GM12873 (cell line): ENCODE results near the gene NBDY.

Experiments used
- TF ChIP-seq, protein P1 (sequence below): IDR thresholded peaks from 2 replicates; pipeline ENCODE4 v1.5.1; 2012; ENCODE audit warnings: low read depth, mild to moderate bottlenecking, moderate library complexity, low read length, control low read depth; ENCODE audit not compliant: insufficient read depth; ENCODE audit errors: missing control alignments

The NBDY gene

DNA sequence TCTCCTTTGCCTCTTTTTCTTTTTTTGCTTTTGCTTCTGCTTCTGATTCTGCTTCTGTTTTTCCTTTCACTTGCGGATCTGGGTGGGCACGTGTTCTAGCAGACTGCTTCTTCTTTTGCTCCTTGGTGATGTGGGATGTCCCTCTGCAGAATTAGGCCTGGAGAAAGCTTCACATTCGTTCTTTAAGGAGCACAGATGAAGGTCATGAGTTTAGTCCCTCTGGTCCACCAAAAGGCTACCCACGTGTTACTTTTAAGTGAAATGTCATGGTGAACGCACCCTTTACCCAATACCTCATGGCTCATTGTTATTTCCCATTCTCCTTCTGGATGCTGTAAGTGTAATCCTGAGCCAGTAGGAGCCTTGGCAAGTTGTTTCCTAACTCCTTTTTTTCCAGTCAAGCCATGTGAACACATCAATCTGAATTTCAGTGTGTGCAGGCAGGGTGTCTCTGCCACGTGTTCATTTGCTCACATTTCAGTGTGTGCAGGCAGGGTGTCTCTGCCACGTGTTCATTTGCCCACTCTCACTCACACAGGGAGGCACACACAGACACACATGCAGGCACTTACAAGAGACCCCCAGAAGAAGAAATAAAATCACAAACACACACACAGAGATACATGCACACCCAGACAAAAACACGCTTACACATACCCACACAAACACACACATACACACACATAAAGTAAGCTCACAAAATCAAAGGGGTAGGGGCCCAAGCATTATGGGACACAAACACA, 36.9 kb downstream of the NBDY start:
- TF ChIP-seq, protein P1, sequence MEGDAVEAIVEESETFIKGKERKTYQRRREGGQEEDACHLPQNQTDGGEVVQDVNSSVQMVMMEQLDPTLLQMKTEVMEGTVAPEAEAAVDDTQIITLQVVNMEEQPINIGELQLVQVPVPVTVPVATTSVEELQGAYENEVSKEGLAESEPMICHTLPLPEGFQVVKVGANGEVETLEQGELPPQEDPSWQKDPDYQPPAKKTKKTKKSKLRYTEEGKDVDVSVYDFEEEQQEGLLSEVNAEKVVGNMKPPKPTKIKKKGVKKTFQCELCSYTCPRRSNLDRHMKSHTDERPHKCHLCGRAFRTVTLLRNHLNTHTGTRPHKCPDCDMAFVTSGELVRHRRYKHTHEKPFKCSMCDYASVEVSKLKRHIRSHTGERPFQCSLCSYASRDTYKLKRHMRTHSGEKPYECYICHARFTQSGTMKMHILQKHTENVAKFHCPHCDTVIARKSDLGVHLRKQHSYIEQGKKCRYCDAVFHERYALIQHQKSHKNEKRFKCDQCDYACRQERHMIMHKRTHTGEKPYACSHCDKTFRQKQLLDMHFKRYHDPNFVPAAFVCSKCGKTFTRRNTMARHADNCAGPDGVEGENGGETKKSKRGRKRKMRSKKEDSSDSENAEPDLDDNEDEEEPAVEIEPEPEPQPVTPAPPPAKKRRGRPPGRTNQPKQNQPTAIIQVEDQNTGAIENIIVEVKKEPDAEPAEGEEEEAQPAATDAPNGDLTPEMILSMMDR = no peak

DNA sequence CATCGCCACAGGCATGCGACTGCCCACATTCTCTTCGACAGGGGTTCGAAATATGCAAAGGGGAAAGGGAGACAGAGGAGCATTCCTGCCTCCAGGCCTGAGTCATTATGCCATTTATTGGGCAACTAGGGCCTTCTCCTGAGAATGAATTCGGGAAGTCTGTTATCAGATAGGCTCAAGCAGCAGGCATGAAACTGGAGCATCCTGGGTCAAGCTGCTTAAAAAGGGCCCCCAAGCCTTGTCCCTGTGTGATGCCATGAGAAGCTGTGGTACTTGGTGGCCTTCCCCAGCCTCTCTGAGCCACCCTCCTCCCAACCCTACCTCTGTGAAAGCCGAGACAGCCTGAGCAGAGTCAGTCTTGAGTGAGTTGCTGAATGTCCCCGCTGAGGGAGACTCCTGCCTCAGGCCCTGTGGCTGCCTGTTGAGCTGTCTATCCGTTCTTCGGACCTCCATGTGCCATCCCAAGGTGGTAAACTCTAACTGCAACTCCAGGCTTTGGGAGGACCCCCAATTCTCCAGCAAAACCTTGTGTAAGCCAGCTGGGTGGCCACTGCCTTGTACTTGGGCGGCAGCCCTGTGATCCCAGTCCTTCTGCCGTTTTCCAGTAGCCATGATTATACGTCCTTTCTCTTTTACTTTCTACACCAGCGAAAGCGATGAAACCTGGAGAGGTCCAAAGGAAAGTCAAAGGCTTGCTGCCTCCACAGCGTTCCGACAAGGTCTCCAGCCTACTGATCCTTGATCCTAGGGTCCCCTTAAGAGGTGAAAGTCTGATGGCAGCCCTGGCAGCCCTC, 37.7 kb downstream of the NBDY start:
- TF ChIP-seq, protein P1 = no peak

DNA sequence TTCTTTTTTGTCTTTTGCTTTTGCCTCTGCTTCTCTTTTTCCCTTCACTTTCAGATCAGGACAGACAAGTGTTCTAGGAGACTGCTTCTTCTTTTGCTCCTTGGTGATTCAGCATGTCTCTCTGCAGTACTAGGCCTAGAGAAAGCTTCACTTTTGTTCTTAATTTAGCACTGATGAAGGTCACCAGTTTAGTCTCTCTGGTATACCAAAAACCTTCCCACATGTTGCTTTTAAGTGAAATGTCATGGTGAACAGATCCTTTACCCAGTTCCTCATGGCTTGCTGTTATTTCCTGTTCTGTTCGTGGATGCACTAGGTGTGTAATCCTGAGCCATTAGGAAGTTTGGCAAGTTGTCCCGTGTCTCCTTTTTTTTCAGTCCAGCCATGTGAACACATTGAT, 53.3 kb downstream of the NBDY start:
- TF ChIP-seq, protein P1 = no peak

DNA sequence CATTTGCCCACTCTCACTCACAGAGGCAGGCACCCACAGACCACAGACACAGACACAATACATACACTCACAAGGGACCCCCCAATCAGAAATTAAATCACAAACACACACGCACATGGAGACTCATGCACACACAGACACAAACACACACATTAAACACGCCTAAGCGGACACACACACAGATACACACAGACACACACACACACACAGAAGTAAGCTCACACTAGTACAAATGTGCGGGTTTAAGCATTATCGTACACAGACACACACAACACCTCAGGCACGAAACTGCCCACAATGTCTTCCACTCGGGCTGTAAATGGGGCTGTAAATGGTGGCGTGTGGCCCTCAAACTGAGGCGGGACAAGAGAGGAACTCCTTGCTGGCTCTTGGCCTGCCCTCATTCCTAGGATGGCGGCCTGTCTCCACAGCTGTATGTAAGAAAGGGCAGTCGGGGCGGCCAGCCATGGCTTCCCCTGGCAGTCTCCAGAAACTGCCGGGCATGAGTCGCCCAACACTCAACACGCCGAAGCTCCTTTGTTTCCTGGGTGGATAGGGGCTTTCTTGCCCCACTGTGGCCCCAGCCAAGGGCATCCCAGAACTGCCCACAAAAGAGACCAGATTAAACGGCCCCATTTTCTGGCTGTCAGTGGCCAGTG, 53.9 kb downstream of the NBDY start:
- TF ChIP-seq, protein P1 = no peak

DNA sequence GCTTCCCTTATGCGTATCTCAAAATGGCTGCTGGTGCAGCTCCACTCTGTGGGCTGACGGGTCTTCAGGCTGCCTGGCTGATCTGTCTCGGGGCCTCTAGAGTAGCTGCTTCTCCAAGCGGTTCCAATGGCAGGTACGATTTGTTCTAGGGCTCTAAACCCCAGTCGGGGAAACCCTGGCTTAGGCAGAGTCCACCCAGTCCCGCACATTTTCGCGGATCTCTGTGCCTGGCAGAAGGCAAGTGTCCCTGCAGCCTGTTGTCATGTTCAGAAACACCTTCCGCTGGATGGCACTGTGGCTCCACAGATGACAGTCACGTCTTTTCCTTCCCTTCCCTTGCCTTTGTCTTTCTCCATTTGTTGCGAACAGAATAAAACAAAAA, 54.4 kb downstream of the NBDY start:
- TF ChIP-seq, protein P1 = peak; percentile 60

DNA sequence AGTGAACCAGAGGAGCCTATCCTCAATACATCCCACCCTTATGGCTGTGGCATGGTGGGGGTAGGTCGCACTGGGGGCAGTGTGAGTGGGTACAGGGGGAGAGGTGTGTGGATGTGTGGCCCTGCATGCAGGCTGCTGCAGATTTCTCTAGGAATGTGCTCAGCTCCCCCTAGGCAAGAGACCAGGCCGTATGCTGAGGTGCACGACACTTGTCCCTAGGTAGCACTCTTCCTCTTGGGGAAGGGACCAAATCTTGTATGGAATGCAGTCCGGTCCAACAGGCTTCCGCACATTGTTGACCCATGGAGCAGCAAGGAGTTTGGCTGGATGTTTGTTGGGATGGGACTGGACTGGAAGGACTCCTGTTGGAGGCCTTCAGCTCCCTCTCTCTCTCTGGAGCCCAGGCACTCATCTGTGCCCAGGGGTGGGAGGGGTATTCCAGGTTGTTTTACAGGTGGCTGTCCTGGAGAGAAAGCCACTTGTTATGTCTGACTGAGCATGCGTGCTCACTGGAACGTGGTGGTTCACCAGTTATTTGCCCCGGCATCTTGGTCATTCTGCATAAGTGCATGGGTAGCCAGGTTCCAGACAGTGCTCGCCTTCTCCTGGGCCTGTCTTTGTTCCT, 55.1 kb downstream of the NBDY start:
- TF ChIP-seq, protein P1 = no peak

DNA sequence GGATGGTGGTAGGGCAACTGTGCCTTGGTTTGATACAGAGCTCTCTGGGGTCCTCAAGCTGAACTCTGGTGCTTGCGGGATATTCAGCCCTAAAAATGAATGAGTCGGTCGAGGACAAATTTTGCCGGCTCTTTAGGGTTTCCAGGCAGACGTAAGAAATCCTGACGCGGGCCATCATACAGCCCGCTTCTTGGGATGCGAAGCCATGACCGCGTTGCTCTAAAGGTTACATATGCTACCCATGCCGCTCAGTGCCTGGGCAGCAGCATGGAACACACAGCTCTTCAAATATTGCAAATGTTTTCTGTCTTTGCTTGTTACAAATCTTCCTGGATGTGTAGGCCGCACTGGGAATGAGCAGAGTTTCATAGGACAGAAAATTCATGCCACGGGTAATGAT, 55.6 kb downstream of the NBDY start:
- TF ChIP-seq, protein P1 = no peak
